ENCODE results near the gene CLCC1. TPM values are rescaled to one million over a fixed set of nuclear protein-coding genes. Genes with fewer than 3 reads are reported as not detected.

Gene CLCC1, protein sequence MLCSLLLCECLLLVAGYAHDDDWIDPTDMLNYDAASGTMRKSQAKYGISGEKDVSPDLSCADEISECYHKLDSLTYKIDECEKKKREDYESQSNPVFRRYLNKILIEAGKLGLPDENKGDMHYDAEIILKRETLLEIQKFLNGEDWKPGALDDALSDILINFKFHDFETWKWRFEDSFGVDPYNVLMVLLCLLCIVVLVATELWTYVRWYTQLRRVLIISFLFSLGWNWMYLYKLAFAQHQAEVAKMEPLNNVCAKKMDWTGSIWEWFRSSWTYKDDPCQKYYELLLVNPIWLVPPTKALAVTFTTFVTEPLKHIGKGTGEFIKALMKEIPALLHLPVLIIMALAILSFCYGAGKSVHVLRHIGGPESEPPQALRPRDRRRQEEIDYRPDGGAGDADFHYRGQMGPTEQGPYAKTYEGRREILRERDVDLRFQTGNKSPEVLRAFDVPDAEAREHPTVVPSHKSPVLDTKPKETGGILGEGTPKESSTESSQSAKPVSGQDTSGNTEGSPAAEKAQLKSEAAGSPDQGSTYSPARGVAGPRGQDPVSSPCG
- total RNA-seq (2022; extraction: Qiagen RNA extraction): 13.9 to 19.3 TPM (median 18.4 TPM) in 5 replicates

DNA sequence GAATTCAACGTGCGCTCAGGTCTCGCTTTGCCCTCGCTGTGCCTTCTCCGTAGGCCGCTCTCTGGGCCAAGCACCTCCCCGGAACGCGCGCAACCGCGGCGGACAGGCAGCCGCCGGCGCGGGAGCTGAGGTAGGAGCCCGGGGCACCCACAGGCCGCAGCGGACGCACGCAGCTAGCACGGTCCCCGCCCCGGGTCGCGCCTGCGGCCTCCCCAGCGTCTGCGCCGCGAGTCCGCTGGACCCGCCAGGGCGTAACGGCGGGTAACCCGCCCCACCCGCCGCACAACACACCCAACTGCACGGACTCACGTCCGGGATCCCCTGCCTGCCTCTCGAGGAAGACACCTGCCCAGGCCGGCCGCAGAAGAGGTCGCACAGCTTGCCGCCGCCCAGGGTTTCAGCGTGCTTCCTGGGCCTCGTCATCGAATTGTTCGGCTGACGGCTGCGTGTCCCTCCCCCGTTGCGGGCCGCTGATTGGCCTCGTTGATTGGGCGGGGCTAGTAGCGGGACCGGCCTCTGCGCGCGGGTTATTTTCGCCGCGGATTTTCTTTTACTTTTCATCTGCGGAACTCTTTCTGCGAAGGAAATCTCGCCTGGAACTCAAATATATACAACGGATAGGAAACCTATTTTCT, at the start of gene CLCC1:
Gene CLCC1 (minus strand): TSS at position 433 of the 635 bp plus-strand sequence. CDS start 13,047 bp downstream, outside the sequence.

Other genes with a start within 250 kb of the CLCC1 start
- gene STXBP3, start 216.8 kb downstream of the CLCC1 start, total RNA-seq (2022; extraction: Qiagen RNA extraction): 16.9 to 24.2 TPM (median 19.6 TPM) in 5 replicates
- 1.3 to 1.8 TPM (median 1.7 TPM) in 5 replicates for gene AKNAD1, start 106.4 kb downstream of the CLCC1 start, total RNA-seq (2022; extraction: Qiagen RNA extraction)
- gene GPSM2, start 86.5 kb downstream of the CLCC1 start, total RNA-seq (2022; extraction: Qiagen RNA extraction): 22.3 to 26.5 TPM (median 25.3 TPM) in 5 replicates
- gene WDR47, start 78.6 kb upstream of the CLCC1 start, total RNA-seq (2022; extraction: Qiagen RNA extraction): 6.9 to 10.0 TPM (median 8.5 TPM) in 5 replicates
- gene TAF13, start 112.5 kb upstream of the CLCC1 start, total RNA-seq (2022; extraction: Qiagen RNA extraction): 25.3 to 35.0 TPM (median 29.9 TPM) in 5 replicates
- 8.1 to 11.2 TPM (median 9.6 TPM) in 5 replicates for gene TMEM167B, start 127.3 kb upstream of the CLCC1 start, total RNA-seq (2022; extraction: Qiagen RNA extraction)
- gene ELAPOR1, start 150.6 kb upstream of the CLCC1 start, total RNA-seq (2022; extraction: Qiagen RNA extraction): 0.26 to 0.75 TPM (median 0.33 TPM) in 5 replicates

Measured in A549 treated with dexamethasone at 1 μM for 4 hours (cell line).